ENCODE measurements around the gene ITIH4. TPM values are rescaled to one million over a fixed set of nuclear protein-coding genes. Genes with fewer than 3 reads are reported as not detected.

Gene ITIH4
- total RNA-seq, 4 donors from 2014 or later = 3.9 to 8.6 (median 7.5) TPM

DNA sequence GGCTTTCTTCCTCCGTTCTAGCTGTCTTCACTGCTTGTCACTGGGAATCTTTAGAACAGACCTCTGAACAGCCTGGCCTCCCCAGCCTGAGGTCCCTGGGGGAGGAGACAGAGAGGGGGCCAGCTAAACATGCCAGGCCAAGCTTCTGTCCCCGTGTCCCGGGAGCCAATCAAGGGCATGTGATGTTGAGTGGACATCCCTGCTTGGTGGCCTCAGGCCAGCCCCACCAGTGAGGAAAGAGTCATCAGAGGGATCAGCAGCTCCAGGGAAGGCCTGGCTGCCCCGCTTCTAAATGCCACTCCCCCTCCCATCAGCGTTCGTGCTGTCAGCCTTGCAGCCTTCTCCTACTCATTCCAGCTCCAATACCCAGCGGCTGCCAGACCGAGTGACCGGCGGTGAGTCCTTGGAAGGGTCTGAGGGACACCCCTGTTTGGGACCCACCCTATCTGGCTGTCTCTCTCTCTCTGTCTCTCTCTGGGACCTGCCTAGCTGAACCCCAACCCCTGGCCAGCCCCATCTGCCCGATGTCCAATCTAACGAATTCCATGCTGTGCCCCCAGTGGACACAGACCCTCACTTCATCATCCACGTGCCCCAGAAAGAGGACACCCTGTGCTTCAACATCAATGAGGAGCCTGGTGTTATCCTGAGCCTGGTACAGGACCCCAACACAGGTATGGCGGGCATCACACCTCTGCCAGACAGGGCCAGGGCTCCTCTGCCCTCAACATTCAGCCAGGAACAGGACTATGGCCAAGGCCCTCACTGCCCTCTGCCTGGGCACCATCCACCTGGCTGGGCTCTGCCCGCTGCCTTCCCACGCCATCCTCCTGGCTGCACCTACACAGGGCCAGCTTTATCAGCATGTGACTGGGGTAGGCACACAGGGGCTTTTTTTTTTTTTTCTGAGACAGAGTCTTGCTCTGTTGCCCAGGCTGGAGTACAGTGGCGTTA, 42.5 kb downstream of the ITIH4 start:
- H3K27me3 ChIP-seq = no peaks in the 10 kb centered on the region
- no peaks in the 10 kb centered on the region for H3K9me3 ChIP-seq
- no peaks in the 10 kb centered on the region for H3K4me1 ChIP-seq
- no peak overlapping the region for H3K27ac ChIP-seq
- H3K4me3 ChIP-seq (replicated peaks in 1 of 3) = no peak overlapping the region
- no peaks in the 10 kb centered on the region for H3K36me3 ChIP-seq
- 65 to 83% methylated on average over 12 to 16 of the region's 17 CpGs for WGBS, 2 donors
- TF ChIP-seq POLR2A (IDR thresholded peaks at IDR 0.05) = no peak
- TF ChIP-seq, protein P1, sequence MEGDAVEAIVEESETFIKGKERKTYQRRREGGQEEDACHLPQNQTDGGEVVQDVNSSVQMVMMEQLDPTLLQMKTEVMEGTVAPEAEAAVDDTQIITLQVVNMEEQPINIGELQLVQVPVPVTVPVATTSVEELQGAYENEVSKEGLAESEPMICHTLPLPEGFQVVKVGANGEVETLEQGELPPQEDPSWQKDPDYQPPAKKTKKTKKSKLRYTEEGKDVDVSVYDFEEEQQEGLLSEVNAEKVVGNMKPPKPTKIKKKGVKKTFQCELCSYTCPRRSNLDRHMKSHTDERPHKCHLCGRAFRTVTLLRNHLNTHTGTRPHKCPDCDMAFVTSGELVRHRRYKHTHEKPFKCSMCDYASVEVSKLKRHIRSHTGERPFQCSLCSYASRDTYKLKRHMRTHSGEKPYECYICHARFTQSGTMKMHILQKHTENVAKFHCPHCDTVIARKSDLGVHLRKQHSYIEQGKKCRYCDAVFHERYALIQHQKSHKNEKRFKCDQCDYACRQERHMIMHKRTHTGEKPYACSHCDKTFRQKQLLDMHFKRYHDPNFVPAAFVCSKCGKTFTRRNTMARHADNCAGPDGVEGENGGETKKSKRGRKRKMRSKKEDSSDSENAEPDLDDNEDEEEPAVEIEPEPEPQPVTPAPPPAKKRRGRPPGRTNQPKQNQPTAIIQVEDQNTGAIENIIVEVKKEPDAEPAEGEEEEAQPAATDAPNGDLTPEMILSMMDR (IDR thresholded peaks at IDR 0.05) = no peak
- DNase-seq = no peak
- intact Hi-C loops (cut with DNase I) = no loop called here

GRCh38 chr3:52787246-52787645, 43.2 kb downstream of the ITIH4 start:
- Histone ChIP-seq H3K9me3 (no peaks in the 10 kb centered on the region), H3K36me3 (no peaks in the 10 kb centered on the region), H3K27ac (no peak overlapping the region), H3K27me3 (no peaks in the 10 kb centered on the region), H3K4me3 (replicated peaks in 1 of 3) (no peak overlapping the region), H3K4me1 (no peaks in the 10 kb centered on the region)
- intact Hi-C loops (cut with DNase I) = no loop called here
- TF ChIP-seq, protein P1 (IDR thresholded peaks at IDR 0.05) = no peak
- TF ChIP-seq POLR2A (IDR thresholded peaks at IDR 0.05) = no peak
- no peak for DNase-seq
- WGBS, 2 donors = 77 to 88% methylated on average over 11 of the region's 11 CpGs

GRCh38 chr3:52786330-52787215, 43.9 kb downstream of the ITIH4 start:
- H3K36me3 ChIP-seq = no peaks in the 10 kb centered on the region
- TF ChIP-seq, protein P1 (IDR thresholded peaks at IDR 0.05) = no peak
- no peak for TF ChIP-seq POLR2A (IDR thresholded peaks at IDR 0.05)
- intact Hi-C loops (cut with DNase I) = no loop called here
- no peak overlapping the region for H3K4me3 ChIP-seq (replicated peaks in 1 of 3)
- no peak overlapping the region for H3K27ac ChIP-seq
- 87 to 89% methylated on average over 15 to 19 of the region's 19 CpGs for WGBS, 2 donors
- DNase-seq = no peak
- no peaks in the 10 kb centered on the region for H3K4me1 ChIP-seq
- no peaks in the 10 kb centered on the region for H3K27me3 ChIP-seq
- H3K9me3 ChIP-seq = no peaks in the 10 kb centered on the region

DNA sequence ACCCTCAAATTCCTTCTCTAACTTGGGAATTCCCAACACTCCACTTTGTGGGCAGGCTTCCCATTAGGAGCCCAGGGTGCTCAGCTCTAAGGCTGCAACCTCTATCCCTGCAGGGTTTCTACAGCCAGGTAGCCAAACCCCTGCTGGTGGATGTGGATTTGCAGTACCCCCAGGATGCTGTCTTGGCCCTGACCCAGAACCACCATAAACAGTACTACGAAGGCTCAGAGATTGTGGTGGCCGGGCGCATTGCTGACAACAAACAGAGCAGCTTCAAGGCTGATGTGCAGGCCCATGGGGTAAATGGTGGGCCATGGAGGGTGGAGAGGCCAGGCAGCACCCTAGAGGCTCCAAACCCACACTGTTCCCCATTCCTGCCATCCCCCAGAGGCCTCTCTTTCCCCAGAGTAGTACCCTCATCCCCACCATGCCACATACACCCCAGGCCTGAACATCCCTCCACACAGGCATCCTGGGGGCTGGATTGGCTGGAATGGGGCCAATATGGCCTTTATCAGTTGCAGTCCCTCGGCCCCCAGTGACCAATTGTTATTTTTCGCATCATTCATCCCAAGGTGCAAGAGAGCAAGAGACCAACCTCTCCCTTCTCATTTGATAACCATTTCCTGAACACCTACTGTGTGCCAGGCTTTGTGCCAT, 45.4 kb downstream of the ITIH4 start:
- H3K4me1 ChIP-seq = no peaks in the 10 kb centered on the region
- intact Hi-C loops (cut with DNase I) = no loop called here
- H3K27me3 ChIP-seq = no peaks in the 10 kb centered on the region
- no peaks in the 10 kb centered on the region for H3K36me3 ChIP-seq
- TF ChIP-seq, protein P1 (IDR thresholded peaks at IDR 0.05) = no peak
- TF ChIP-seq POLR2A (IDR thresholded peaks at IDR 0.05) = no peak
- no peak overlapping the region for H3K27ac ChIP-seq
- DNase-seq = no peak
- H3K9me3 ChIP-seq = no peaks in the 10 kb centered on the region
- no peak overlapping the region for H3K4me3 ChIP-seq (replicated peaks in 1 of 3)
- WGBS, 2 donors = 85 to 92% methylated on average over 5 of the region's 5 CpGs

All from thyroid gland (tissue), 4 donors.